HG03066 (cell line): Measurements from ENCODE around the gene B3GNT4.
"Not testable (repeated sequence)": the region's sequence is repeated elsewhere in the genome, so short reads cannot be mapped to it uniquely, and the experiment has no call there.

ENCODE experiments used
- ATAC-seq: cut with Tn5 transposase; IDR thresholded peaks from one replicate; pipeline ENCODE4 v1.9.1; 2021; ENCODE audit warnings: low read depth; ENCODE audit not compliant: unreplicated experiment

Gene B3GNT4

GRCh38 chr12:122208073-122208820 lies 4.7 kb downstream of the B3GNT4 start:
- no peak for ATAC-seq

DNA sequence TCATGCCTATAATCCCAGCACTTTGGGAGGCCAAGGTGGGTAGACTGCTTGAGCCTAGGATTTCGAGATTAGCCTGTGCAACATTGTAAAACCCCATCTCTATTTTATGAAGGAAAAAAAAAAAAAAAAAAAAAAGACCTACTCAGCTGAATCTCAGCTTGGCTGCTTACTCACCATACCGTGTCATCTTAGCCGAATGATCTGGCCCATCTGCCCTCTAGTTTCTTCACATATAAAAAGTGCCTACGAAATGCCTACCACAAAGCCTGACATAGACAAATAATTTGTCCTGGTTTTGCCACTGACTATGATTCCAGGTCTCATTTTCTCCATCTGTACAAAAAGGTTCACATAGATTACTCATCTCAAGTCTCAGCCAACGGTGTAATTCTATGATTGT lies 12.3 kb downstream of the B3GNT4 start:
- no peak for ATAC-seq

GRCh38 chr12:122216445-122216844 lies 12.9 kb downstream of the B3GNT4 start:
- no peak for ATAC-seq

GRCh38 chr12:122225683-122226365 lies 22.3 kb downstream of the B3GNT4 start, which contains the start of gene DIABLO:
Gene DIABLO, minus strand, starts transcription at chr12:122226052. Its CDS starts 38 bp downstream, at chr12:122226014.
- peak; percentile 86 for ATAC-seq

GRCh38 chr12:122226366-122227125 lies 23.0 kb downstream of the B3GNT4 start:
- ATAC-seq = no peak

DNA sequence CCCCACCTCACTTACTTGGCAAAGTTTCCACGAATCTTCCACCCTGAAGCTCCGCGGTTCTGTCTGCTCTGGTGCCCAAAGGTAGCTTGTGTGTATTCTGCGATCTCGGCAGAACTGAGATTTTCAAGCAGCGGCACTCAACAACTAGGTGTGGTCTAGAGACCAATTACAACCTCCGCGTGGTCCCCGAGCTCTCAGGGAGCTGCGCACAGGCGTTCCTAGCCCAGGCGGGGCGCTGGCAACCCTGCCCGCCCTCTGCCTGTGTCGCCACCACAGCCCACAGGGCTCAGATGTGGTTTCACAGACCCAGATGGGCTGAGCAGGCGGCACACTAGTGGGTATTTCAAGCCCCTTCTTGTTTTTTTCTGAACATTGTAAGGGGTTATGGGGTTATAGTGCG lies 23.8 kb downstream of the B3GNT4 start:
- no peak for ATAC-seq

GRCh38 chr12:122228092-122228491 lies 24.6 kb downstream of the B3GNT4 start:
- no peak for ATAC-seq

GRCh38 chr12:122230798-122231197 lies 27.3 kb downstream of the B3GNT4 start:
- no peak for ATAC-seq

GRCh38 chr12:122232691-122233090 lies 29.2 kb downstream of the B3GNT4 start:
- ATAC-seq = no peak

DNA sequence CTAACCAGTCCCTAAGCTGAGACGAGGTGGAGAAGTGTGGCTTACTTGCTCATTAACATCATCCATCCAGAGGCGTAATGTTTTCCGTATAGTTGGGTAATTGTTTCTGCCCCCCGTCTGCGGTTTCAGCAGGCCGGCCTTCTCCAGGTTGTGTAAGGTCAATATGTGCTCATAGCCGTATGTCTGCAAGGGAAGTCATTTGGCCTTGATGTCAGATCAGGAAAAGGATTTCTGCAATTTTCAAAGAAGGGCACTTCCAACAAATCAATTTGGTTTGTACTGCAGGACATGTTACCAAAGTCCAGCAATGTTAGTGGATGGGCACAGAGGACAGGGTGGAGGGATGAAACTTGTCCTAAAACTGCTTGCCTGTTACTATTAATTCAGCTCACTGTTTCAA lies 32.2 kb downstream of the B3GNT4 start:
- ATAC-seq = no peak

DNA sequence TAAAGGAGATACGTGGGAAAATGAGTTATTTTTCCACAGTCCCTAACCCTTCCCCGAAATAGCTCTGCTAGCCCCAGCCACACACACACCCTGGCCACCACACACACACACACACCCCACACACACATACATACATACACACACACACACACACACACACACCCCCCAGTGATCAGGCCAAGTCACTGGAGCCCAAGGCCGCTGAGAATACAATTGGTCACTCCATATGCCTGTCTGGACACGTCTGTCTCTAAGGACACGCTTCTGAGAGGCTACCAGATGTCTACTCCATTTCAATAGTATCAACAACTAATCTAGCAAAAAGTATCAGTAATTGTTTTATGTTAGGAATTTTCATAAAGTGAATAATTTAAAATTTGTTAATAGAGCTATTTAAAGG lies 35.4 kb downstream of the B3GNT4 start:
- no peak for ATAC-seq

- no peak for ATAC-seq
Observed at GRCh38 chr12:122243965-122244364, 40.5 kb downstream of the B3GNT4 start.

DNA sequence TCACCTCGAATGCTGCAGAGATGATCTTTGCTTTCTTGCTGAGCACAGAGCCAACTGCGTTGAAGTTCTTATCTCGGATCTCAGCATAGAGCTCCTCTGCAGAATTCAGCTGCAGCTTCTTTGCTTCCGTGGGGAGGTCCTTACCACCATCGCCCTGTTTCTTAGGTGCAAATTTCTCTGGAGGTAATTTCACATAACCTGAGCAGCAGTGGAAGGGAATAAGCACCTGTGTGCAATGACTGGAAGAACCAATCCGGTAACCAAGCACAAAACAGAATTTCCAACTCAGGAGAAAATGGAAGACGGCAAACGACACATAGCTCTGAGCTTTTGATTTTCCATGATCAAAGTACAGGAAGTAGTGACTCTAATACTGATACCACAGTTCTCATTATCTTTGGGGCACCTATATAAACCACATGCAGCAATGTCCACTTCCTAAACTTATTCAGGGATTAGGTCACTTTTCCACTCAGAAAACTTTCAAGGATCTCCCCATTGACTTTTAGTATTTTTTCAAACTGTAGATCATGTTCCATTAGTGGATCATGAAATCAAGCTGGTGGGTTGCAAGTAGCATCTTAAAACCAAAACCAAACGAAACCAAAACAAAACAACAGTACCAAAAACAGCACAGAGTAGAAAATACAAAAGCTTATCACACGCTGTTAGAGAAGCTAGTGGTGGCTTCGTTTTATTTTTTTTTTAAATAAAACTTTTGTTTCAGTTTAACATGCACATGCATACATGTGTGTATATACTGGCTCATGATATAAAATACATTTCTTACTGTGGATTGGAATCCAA lies 41.3 kb downstream of the B3GNT4 start:
- no peak for ATAC-seq

GRCh38 chr12:122245553-122245952 lies 42.0 kb downstream of the B3GNT4 start:
- ATAC-seq = no peak

DNA sequence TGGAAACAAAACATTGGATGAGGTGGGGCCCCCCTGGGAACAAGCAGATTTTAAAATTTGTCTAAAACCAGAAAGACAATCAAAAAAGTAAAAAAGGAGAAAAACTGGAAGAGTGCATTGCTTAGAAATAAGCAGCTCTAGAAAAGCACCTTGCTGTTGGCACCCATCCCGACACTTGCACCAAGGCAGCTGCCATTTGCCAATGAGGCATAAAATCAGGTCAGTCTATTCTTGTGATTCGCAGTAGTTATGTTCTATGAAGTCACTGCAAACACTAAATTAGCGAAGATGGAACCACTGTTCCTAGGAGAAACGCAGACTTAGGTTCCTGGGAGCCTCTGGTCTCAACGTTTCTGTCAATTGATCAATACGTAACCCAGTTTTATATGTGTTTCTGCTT lies 46.5 kb downstream of the B3GNT4 start:
- no peak for ATAC-seq

GRCh38 chr12:122250536-122250935 lies 47.0 kb downstream of the B3GNT4 start:
- no peak for ATAC-seq

- ATAC-seq = not testable (repeated sequence)
Observed at GRCh38 chr12:122258462-122258861, 55.0 kb downstream of the B3GNT4 start.
